Activated CD4-positive, alpha-beta T cell treated with anti-CD3 and anti-CD28 coated beads, Interleukin-2, Interleukin-6, amounts not matched to agents 100 ng/mL and 50 ng/mL, durations not matched to agents 16 hours and 8 hours (primary cell): Measurements from ENCODE around the gene RIPK3.

Experiments used
- DNase-seq: peaks from one replicate; pipeline ENCODE4 v3.0.0-alpha.2; 2020

The RIPK3 gene

DNA sequence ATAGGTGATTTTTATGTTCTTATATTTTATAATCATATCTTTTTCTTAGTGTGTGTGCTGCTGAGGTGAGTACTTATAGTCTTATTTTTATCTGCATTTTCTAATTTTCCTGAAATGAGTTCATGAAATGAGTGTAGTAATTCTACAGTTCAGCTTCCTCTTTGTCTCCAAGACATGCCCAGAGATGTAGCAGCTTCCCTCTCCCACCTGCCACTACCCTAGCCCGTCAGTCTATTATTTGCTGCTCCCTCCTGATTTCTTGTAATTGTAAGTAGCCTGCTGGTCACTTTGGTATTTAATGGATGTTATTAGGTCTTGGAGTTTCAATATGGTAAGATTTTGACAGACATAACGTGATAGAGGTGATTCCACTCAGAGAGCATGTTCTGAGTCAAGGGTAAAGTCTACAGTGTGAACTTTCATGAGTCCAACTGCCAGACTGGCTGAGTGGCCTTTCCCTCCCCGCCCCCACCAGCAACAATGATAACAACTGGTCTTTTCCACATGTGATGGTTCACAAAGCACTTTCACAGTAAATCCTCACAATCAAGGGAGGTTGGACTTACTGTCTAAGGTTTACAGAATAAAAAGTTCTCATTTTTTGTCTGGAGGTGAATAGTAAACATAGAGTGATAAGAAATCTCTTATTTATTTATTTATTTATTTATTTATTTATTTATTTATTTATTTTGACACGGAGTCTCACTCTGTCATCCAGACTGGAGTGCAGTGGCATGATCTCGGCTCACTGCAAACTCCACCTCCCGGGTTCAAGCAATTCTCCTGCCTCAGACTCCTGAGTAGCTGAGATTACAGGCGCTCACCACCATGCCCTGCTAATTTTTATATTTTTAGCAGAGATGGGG lies 4.2 kb upstream of the RIPK3 start:
- DNase-seq, result no peak

GRCh38 chr14:24342889-24343288 lies 3.1 kb upstream of the RIPK3 start:
- DNase-seq, result no peak

DNA sequence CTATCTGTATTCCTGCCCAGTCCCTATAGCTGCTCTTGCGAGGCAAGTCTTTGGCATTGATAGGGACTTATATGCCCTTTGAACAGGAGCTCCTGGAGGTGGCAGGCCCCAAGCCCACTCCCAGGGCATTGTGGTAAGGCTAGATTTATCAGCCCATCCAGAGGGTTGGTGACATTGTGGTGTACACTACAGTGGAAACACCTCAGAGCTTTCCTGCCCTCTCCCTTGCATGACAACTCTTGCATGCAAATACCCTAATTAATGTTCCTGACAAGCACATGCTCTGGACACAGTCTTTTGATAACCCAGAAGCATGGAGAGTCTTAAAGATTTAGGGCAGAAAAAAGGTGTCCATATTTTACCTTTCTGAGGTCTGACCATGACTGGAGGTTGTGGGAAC lies 815 bp upstream of the RIPK3 start:
- DNase-seq, result no peak

DNA sequence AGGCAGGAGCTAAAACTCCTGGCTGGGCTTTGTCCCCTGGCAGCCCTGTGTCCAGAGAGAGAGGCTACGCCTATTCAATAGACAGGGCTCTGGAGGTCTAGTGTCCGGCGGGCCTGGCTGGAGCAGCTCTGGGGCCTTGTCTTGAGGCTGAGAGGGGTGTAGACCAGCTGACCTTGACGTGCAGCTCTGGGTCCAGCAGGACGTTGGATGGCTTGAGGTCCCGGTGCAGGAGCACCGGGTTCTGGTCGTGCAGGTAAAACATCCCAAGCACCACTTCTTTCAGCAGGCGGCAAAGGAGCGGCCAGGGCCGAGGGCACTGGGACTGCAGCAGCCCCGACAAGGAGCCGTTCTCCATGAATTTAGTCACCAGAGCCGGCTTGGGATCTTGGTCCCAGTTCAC lies 948 bp downstream of the RIPK3 start:
- no peak for DNase-seq

- no peak for DNase-seq
These were observed 2.0 kb downstream of the RIPK3 start for GRCh38 chr14:24337824-24338175.

DNA sequence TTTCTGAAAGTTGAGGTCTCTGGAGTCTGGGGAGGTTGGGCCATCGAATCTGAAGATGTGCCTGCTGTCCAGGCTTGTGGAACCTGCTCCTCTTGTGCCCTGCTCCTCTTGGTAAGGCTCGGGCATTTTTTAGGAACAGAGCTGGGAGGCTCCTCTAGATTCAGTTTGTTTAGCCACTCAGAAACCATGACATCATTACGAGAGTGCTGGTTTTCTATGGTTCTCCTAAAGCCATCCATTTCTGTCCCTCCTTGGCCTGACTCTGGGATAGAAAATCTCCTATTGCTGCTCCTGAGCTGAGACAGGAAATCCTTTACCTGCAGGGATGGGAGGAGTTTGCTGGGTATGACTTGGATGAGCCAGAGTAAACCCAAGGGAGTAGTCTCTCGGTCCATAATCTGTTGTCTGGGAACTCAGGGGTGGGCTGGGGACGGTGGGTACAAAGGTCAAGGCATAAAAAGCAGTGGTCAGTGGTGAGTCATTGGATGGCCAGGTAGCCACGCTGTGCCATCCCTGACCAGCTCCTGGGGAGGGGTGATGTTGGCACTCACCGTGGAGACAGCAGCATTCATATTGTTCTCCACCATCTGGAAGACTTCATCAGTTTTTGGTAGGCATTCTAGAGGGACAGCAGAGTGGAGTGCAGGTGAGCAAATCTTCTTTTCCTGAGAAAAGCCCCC lies 2.5 kb downstream of the RIPK3 start:
- DNase-seq, result no peak

- no peak for DNase-seq
These were observed 4.2 kb downstream of the RIPK3 start for GRCh38 chr14:24335461-24336171.

DNA sequence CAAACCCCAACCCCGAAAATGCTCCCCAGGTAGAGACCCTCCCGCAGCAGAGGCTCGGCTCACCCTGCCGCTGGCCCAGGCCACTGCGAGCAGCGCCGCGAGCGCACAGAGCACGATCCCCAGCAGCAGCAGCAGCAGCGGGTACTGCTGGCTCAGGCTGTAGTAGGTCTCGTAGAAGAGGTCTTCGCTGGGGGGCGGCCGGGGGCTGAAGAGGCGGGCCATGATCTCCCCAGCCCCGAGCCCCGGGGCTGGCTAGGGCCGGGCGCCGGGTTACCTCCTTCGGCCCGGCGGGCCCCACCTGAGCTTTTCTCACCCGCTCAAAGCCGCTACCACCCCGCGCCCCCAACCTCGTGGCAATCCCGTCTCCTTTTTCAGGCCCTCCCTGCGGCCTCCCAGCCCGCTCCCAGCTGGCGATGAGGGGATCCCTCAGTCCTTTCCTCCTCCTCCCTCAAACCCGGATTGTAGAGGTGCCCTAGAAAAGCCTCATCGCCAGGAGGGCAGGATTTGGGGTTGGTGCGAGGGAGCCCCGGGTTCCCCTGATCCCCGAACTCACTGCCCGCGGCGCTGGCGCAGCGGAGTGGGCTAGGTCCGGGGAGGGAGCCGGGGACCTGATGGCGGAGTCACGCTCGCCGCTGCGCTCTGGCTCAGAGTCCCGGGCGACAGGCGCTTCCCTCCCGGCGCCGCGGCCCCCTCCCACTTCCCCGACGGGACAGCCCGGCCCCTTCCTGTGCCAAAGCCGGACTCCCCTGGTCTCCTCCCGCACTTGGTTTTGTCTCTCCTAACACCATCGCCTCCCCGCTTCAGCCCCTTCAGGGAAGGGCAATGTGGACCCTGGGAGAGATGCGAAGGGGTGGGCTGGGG lies 5.1 kb downstream of the RIPK3 start, which contains the start of gene ADCY4:
Gene ADCY4, minus strand, starts transcription at position 641 of the 861 bp plus-strand sequence. Its CDS starts 419 bp downstream, at position 222.
- no peak for DNase-seq

DNA sequence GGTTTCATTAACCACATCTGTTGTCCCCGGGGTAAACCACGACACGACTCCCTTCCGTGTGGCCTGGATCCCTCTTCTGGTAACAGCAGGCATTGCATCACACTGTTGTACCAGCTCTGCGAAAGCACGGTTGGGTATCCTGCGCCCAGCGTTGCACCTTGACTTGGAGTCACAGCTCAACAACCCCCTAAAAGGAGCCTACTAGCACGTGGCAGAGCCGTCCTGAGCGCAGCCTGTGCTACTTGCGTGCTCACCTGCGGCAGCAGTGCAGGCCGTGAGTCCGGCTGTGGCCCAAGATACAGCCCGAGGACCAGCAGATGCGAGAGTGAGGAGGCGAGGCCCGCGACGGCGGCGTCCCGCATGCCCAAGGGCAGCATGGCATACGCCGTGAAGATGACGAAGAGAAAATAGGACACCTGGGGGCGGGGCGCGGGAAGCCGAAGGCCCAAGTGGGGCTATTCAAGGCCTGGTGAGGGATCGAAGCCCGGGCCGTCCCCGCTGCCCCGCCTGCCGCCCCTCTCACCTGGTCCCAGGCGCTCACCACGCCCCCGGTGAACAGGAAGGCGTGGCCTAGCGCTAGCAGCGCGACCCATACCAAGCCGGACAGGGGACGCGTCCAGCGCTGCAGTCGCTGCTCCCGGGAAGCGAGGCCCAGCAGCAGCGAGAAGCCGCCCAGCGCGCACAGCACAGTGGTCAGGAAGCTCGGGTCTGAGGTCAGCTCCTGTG lies 7.4 kb downstream of the RIPK3 start:
- DNase-seq, result peak; percentile 92

DNA sequence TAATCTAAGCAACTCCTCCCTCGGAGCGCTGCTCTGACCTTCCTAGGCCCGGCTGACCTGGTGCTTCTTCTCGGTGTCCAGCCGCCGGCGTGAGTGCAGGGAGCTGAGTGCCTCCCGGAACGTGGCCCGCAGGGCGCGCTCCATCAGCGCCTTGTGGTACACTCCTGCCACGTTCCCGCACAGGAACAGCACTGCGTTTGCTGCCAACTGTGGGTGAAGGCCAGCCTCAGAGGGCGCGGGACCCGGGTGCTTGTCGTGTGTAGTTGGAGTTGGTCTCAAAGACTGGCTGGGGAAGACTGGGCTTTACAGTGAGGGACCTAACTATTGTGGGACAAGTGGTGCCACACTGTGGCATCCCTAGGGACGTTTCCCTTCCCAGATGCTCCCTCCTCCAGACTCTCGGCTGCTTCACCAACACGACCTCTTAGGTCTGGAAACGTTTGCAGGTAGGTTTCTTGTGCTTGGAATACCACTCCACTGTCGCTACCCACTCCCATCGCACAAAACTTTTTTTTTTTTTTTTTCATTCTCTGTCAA lies 8.0 kb downstream of the RIPK3 start:
- DNase-seq, result no peak

GRCh38 chr14:24330973-24331674 lies 8.7 kb downstream of the RIPK3 start:
- no peak for DNase-seq

DNA sequence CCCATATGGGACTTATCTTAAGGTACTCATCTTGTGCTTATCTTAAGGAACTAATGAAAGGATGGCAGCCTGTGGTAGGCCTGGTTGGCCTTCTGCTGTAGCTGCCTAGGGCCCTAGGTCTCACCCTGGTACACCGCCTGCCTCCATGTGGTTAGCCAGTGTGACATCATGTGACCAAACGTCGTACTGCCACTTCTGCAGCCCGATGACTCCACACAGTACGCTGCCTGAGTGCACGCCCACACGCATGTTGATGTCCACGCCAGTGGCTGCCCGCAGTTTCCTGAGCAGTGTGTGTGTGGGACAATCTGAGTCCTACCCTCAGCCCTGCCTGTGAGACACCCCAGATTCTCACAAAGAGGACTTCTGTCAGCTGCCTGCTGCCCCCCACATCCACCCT lies 10.1 kb downstream of the RIPK3 start:
- peak; percentile 80 for DNase-seq

DNA sequence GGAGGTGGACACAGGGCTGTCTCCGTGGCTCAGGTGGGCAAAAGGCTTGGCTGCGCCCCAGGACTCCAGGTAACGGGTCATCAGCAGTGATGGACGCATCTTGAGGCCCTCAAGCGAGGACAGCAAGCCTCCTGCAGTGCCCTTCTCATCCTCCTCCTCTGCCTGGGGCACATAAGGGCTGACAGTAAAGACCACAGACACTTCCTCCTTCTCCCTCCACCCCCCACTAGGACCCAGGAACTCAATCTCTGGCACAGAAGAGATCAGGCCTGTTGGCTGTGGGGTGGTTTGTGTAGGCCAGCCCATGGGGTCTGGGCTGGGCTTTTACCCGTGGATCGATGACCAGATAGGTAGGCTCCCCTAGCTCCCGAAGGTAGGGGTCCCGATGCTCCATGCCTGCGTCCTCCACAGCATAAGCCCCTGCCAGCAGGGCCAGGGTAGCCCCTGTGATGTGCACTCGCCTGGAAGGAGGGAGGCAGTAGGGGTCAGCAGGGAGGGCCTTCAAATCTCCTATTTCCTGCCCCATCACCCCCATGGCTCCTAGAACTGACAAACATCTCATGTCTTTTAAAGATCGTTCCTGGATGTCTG lies 10.6 kb downstream of the RIPK3 start:
- DNase-seq, result no peak

GRCh38 chr14:24327914-24328313 lies 11.9 kb downstream of the RIPK3 start:
- peak; percentile 43 for DNase-seq

DNA sequence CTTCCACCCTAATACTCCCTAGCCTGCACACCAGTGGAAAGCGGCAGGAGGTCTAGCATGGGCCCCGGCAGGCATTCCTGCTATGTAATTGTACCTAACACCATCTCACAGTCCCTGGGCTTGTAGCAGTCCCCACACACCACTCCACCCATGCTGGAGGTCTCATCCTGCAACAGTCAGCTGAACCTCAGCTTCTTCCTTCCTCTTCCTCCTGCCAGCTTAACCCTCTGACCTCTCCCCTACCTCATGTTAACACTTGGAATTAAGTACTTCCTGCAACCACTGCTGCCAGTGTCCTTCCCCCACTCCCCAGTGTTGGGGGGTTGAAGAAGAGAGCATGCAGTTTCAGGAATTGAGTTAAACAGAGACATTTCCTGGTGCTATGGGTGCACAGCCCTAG lies 12.5 kb downstream of the RIPK3 start:
- DNase-seq, result no peak

DNA sequence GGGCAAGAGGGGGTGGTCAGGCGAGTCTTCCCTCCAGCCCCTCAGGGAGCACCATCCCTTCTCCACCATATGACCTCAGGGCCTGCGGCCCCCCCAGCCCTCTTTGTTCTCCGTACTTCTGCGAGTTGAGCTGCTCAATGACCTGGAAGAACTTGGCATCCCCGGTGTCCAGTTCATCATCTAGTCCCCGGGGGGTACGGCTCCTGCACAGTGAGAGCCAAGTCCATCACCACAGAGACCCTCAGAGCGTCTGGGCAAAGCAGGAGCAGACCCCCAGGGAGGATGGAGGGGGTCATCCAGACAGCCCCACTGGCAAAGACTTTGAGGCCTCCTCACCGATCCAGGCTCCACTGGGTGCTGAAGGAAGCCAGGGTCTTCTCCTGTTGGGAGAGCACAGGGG lies 13.8 kb downstream of the RIPK3 start:
- no peak for DNase-seq

DNA sequence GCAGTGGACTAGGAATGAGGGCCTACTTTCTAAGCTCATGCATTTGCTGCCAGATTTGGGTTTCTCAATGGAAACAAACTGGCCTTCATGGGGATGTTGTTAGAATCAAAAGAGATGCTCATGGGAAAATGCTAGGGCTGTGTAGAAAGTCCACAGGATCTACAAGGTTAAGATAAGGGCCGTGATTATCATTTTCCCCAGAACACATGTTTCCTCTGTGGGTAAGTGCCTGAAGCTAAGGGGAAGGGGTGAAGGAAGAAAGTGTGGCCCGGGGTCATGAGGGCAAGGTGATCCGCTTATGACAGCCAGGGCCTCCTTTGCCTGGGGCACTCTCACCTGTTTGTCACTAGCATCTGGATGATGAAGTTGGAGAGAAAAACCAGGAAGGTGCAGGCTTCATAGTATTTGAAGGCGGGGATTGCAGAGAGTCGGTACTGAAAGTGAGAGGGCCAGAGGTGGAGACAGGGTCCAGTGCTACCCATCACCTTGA lies 14.7 kb downstream of the RIPK3 start:
- no peak for DNase-seq

- no peak for DNase-seq
These were observed 15.8 kb downstream of the RIPK3 start for GRCh38 chr14:24324024-24324423.

DNA sequence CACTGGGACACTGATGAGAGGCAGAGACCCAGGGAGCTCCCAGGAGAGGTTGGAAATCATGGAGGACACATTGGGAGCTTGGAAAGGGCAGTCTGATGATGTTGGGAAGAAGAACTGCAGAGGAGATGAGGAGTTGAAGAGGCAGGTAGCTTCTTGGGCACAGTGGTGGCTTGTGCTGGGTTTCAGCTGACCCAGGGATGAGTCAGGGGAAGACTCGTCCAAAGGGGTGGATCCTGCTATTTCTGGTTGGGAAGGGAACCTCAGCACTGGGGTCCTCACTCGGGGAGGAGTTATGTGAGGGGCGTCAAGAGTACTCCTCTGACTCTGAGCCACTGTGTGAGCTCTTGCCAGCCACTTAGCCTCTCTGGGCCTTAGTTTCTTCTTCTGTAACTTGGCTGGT lies 16.4 kb downstream of the RIPK3 start:
- DNase-seq, result no peak

DNA sequence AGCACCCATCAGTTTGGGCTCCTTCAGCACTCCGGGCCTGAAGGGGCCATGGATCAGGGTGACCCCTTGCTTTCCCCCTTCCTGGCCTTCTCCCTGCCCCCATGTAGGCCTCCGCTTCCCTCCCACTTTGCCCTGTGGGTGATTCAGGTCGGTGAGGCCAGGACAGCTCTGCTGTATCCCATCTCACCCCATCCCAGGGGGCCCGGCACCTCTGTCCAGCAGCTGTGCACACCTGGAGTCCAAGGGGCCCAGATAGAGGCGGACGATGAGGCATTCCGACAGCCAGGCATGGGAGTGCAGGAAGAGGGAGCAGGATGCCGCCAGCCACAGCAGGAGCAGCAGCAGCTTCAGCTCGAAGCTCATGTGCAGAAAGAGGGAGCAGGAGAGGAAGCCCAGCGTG lies 17.1 kb downstream of the RIPK3 start:
- DNase-seq, result no peak
